Small intestine (tissue), 7 donors: ENCODE data around the gene TEDC2. TPM values are rescaled to one million over a fixed set of nuclear protein-coding genes. Genes with fewer than 3 reads are reported as not detected.

ENCODE experiments used
- DNase-seq, 2 donors: peaks; one replicate each; pipeline versions ENCODE4 v3.0.0 to v3.0.0-alpha.2; 2013
- FAIRE-seq: peaks from 2 replicates; lab custom pipeline; 2012; peaks lifted over from hg19 to GRCh38; lab: Jason Lieb, UNC
- H3K27ac ChIP-seq, 3 donors: one replicate each; pipeline ENCODE4 v1.5.1; 2013; ENCODE audit warnings: low read length in 2 of 3, mild to moderate bottlenecking in 2 of 3, control low read depth in 1 of 3, inconsistent platforms in 1 of 3, low read depth in 1 of 3, moderate library complexity in 1 of 3
- H3K27me3 ChIP-seq, 3 donors: one replicate each; pipeline ENCODE4 v1.6.1; 2013; ENCODE audit warnings: low read length in 3 of 3, inconsistent platforms in 1 of 3; ENCODE audit not compliant: control insufficient read depth in 3 of 3, insufficient read depth in 3 of 3
- H3K36me3 ChIP-seq, 3 donors: one replicate each; pipeline ENCODE4 v1.6.1; 2013; ENCODE audit warnings: low read length in 3 of 3, inconsistent platforms in 1 of 3, low read depth in 1 of 3, mild to moderate bottlenecking in 1 of 3, moderate library complexity in 1 of 3; ENCODE audit not compliant: control insufficient read depth in 3 of 3, insufficient read depth in 2 of 3
- H3K4me1 ChIP-seq, 3 donors: one replicate each; pipeline ENCODE4 v1.6.1; 2013; ENCODE audit warnings: low read length in 2 of 3, inconsistent platforms in 1 of 3, low read depth in 1 of 3, mild to moderate bottlenecking in 1 of 3, moderate library complexity in 1 of 3; ENCODE audit not compliant: control insufficient read depth in 3 of 3, insufficient read depth in 2 of 3
- H3K4me3 ChIP-seq, 3 donors: one replicate each; pipeline ENCODE4 v1.5.1; 2013; ENCODE audit warnings: low read length in 3 of 3, control low read depth in 1 of 3, inconsistent platforms in 1 of 3, low read depth in 1 of 3, mild to moderate bottlenecking in 1 of 3, moderate library complexity in 1 of 3
- H3K9me3 ChIP-seq, 2 donors: one replicate each; pipeline ENCODE4 v1.6.1; 2013; ENCODE audit warnings: low read depth in 1 of 2, low read length in 1 of 2; ENCODE audit not compliant: control insufficient read depth in 2 of 2, insufficient read depth in 1 of 2
- WGBS, 3 donors: extraction: QIAGEN DNeasy Blood & Tissue Kit; methylation state at CpG; one replicate each; pipeline ENCODE4 v1.1.7; 2013; 5-methylcytosine and 5-hydroxymethylcytosine counted together
- polyA plus RNA-seq, 4 donors: library from polyadenylated mRNA; stranded (reverse) in 3 of 4; unstranded in 1 of 4; fragments of 200-250 nt in 3 of 4; fragments of 120-200 nt in 1 of 4; gene quantifications; one replicate each; pipeline versions ENCODE4 v1.2.1 to v1.2.3, GENCODE V29; 2013
- donor health status: healthy with polysubstance abuse.
- donor health status: control.
- donor health status: control.
- donor health status: Bipolar disorder and iron deficiency.
- donor health status: healthy.

The TEDC2 gene
- polyA plus RNA-seq, 4 donors, result 0.67 to 7.7 (median 3.0) TPM

DNA sequence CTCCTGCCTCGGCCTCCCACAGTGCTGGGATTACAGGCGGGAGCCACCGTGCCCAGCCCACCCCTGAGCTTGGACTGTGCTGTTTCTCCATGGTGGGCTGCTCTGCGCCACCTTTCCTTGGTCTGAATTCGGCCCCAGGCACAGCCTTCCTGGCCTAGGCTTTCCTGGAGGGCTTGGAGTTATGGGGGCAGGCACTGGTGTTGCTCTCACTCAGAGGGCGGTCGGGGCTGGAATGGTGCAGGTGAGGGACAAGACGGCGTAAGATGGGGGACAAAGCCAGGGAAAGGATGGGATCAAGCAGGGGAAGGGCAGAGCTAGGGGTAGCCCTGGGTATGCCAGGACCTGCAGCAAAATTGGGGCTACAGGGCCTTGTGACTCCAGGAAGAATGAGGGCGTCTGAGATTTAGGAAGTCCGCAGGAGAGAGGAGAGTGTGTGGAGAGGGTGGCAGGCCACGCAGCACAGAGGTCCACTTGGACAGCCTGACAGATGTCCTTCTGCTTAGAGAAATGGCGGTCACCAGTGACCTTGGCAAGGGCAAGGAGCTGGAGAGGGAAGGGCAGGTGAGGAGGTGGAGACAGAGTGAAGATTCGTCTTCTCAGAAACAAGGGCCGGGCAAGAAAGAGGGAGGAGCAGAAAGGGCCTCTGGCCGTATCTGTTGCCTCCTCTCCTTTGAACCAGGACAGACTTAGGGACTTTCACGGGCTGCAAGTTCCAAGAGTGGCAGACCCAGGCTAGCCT is 52.3 kb downstream of the TEDC2 start:
- peak overlapping the region in 2 of 3 donors; percentile 81 to 94 for H3K27ac ChIP-seq
- DNase-seq, result no peak
- H3K9me3 ChIP-seq, result no peaks in the 10 kb centered on the region
- H3K4me3 ChIP-seq, result no peak overlapping the region
- peaks cover 0 to 38% (median 0%) of the 10 kb centered on the region in 3 donors for H3K36me3 ChIP-seq
- H3K4me1 ChIP-seq, result peaks cover 3 to 42% (median 7%) of the 10 kb centered on the region in 3 donors
- no peak for FAIRE-seq
- WGBS, 3 donors, result 89 to 92% (median 92%) methylated on average over 17 of the region's 17 CpGs
- no peaks in the 10 kb centered on the region for H3K27me3 ChIP-seq

DNA sequence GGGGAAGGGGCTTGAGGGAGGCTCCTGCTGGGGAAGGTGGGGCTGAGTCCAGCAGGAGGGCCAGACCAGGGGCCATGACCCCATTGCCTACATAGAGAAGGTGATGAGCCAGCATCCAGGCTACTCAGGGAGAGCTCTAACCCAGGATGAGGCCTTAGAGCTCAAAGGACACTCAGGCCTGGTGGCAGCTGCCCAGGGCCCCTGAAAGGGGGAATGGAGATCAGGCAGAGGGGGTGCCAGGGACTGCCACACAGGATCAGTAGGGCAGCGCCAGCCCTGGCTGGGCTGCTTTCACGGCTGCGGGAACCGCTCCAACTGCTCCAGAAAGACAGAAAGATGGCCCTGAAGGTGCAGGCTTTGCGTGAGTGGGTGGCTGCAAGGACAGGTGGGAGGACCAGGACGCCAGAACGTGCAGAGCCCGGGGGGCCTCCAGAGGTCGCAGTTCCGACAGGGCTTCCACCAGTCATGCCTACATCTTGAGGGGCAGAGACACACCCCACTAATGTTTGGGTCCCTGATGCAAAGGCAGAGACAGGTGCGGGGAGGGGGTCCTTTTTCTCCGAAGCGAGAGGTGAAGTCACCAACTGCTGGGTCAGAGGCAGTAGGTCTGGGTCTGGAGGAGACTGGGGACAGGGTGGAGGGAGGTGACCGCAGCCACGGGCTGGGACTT is 53.0 kb downstream of the TEDC2 start:
- H3K27me3 ChIP-seq, result no peaks in the 10 kb centered on the region
- H3K36me3 ChIP-seq, result peaks cover 0 to 40% (median 0%) of the 10 kb centered on the region in 3 donors
- H3K4me1 ChIP-seq, result peaks cover 3 to 48% (median 7%) of the 10 kb centered on the region in 3 donors
- H3K27ac ChIP-seq, result peak overlapping the region; percentile 81 to 95 (median 94)
- H3K4me3 ChIP-seq, result peak overlapping the region in 2 of 3 donors; percentile 47 to 95
- FAIRE-seq (no peak), DNase-seq (peak in 1 of 2 donors; percentile 53)
- H3K9me3 ChIP-seq, result no peaks in the 10 kb centered on the region
- 44 to 53% (median 51%) methylated on average over 14 to 15 of the region's 15 CpGs for WGBS, 3 donors

GRCh38 chr16:2513405-2514332 is 53.8 kb downstream of the TEDC2 start, which contains the start of gene ATP6V0C:
TSS of gene ATP6V0C (plus strand) at chr16:2513952. CDS start at chr16:2514104, 152 bp downstream.
- WGBS, 3 donors, result 1% methylated on average over 91 to 122 of the region's 122 CpGs
- Histone ChIP-seq H3K4me1 (peaks cover 3 to 56% (median 7%) of the 10 kb centered on the region in 3 donors), H3K27me3 (no peaks in the 10 kb centered on the region), H3K9me3 (no peaks in the 10 kb centered on the region), H3K4me3 (peak within 1 kb of the TSS; percentile 84 to 98 (median 95)), H3K27ac (peak within 1 kb of the TSS; percentile 88 to 95 (median 94)), H3K36me3 (peaks cover 0 to 45% (median 0%) of the 10 kb centered on the region in 3 donors)
- FAIRE-seq (no peak), DNase-seq (peak; percentile 93 to 98)

Other genes starting within 250 kb of the TEDC2 start
- gene BRICD5, start 249.2 kb upstream of the TEDC2 start, polyA plus RNA-seq, result 10 to 100 TPM in 1 of 4 donors, 1 to 10 TPM in 3; 1.6 to 84.1 (median 8.6) TPM
- 10 to 100 TPM; 11.1 to 16.2 (median 13.4) TPM for gene PGP, start 245.3 kb upstream of the TEDC2 start, polyA plus RNA-seq
- gene E4F1, start 236.5 kb upstream of the TEDC2 start, polyA plus RNA-seq, result 10 to 100 TPM; 16.5 to 37.1 (median 22.8) TPM
- gene DNASE1L2, start 223.7 kb upstream of the TEDC2 start, polyA plus RNA-seq, result 1 to 10 TPM in 2 of 4 donors, under 1 TPM in 2; 0.55 to 3.8 (median 1.4) TPM
- 100 to 1,000 TPM in 3 of 4 donors, 10 to 100 TPM in 1; 86.1 to 246 (median 166) TPM for gene ECI1, start 208.5 kb upstream of the TEDC2 start, polyA plus RNA-seq
- 100 to 1,000 TPM in 3 of 4 donors, 10 to 100 TPM in 1; 91.7 to 166 (median 138) TPM for gene RNPS1, start 192.0 kb upstream of the TEDC2 start, polyA plus RNA-seq
- 1 to 10 TPM; 1.1 to 4.7 (median 1.8) TPM for gene ABCA3, start 119.4 kb upstream of the TEDC2 start, polyA plus RNA-seq
- 10 to 100 TPM in 1 of 4 donors, 1 to 10 TPM in 2, under 1 TPM in 1; 0.89 to 12.4 (median 3.8) TPM for gene CCNF, start 30.7 kb upstream of the TEDC2 start, polyA plus RNA-seq
- gene NTN3, start 11.2 kb downstream of the TEDC2 start, polyA plus RNA-seq, result under 1 TPM in 2 of 4 donors, not detected in 2; 0.04 to 0.74 TPM
- 10 to 100 TPM in 1 of 4 donors, 1 to 10 TPM in 2, under 1 TPM in 1; 0.81 to 12.6 (median 3.2) TPM for gene TBC1D24, start 15.0 kb downstream of the TEDC2 start, polyA plus RNA-seq
- 100 to 1,000 TPM in 2 of 4 donors, 10 to 100 TPM in 2; 74.5 to 298 (median 143) TPM for gene ATP6V0C, start 53.8 kb downstream of the TEDC2 start, polyA plus RNA-seq
- 100 to 1,000 TPM in 1 of 4 donors, 10 to 100 TPM in 3; 26.7 to 120 (median 36.0) TPM for gene AMDHD2, start 60.3 kb downstream of the TEDC2 start, polyA plus RNA-seq
- gene CEMP1, start 71.3 kb downstream of the TEDC2 start, polyA plus RNA-seq, result 10 to 100 TPM in 1 of 4 donors, 1 to 10 TPM in 1, under 1 TPM in 2; 0.66 to 23.1 (median 1.1) TPM
- 10 to 100 TPM; 22.2 to 48.9 (median 32.2) TPM for gene PDPK1, start 77.9 kb downstream of the TEDC2 start, polyA plus RNA-seq
- 10 to 100 TPM; 19.0 to 41.2 (median 29.9) TPM for gene KCTD5, start 222.4 kb downstream of the TEDC2 start, polyA plus RNA-seq